GM12878 (cell line): ENCODE measurements around the gene MIA2. TPM values are rescaled to one million over a fixed set of nuclear protein-coding genes. Genes with fewer than 3 reads are reported as not detected.

ENCODE experiments used
- BHLHE40 ChIP-seq, 2 experiments: fragments of 450-650 bp in 1 of 2; IDR thresholded peaks; 2 replicates each; pipeline ENCODE4 v1.6.1; 2011 to 2017; ENCODE audit warnings: low read depth in 2 of 2, borderline replicate concordance in 1 of 2, improper control_type of control experiment in 1 of 2, low read length in 1 of 2, mild to moderate bottlenecking in 1 of 2
- CHD1 ChIP-seq: IDR thresholded peaks from 2 replicates; pipeline ENCODE4 v1.6.1; 2012; ENCODE audit warnings: low read depth, low read length, improper control_type of control experiment
- HDAC2 ChIP-seq: fragments of 200-600 bp; sonication (generic); IDR thresholded peaks from 2 replicates; pipeline ENCODE4 v1.6.1; 2017
- IKZF1 ChIP-seq: fragments of 450-650 bp; conservative IDR thresholded peaks from 2 replicates; pipeline ENCODE4 v1.6.1; 2017; ENCODE audit warnings: antibody characterized with exemption, mild to moderate bottlenecking
- IKZF2 ChIP-seq, 2 experiments: fragments of 450-650 bp; IDR thresholded peaks; 2 replicates each; pipeline ENCODE4 v1.6.1; 2017; ENCODE audit warnings: mild to moderate bottlenecking in 2 of 2, moderate library complexity in 2 of 2
- JUND ChIP-seq: IDR thresholded peaks from 2 replicates; pipeline ENCODE4 v1.6.1; 2012; ENCODE audit warnings: low read depth, mild to moderate bottlenecking, low read length, improper control_type of control experiment, moderate library complexity
- MEF2A ChIP-seq: IDR thresholded peaks from 2 replicates; pipeline ENCODE4 v1.6.1; 2011; ENCODE audit warnings: low read depth, mild to moderate bottlenecking, low read length, moderate library complexity; ENCODE audit not compliant: insufficient read depth
- MTA2 ChIP-seq: fragments of 450-650 bp; IDR thresholded peaks from 2 replicates; pipeline ENCODE4 v1.6.1; 2016; ENCODE audit warnings: low read depth, mild to moderate bottlenecking, moderate library complexity
- MTA3 ChIP-seq: IDR thresholded peaks from 2 replicates; pipeline ENCODE4 v1.6.1; 2012; ENCODE audit warnings: low read length, inconsistent platforms, borderline replicate concordance
- PAX5 ChIP-seq: IDR thresholded peaks from 2 replicates; pipeline ENCODE4 v1.6.1; 2011; ENCODE audit warnings: low read depth, low read length, borderline replicate concordance
- PML ChIP-seq: IDR thresholded peaks from 2 replicates; pipeline ENCODE4 v1.6.1; 2012; ENCODE audit warnings: low read length, inconsistent platforms
- SMAD1 ChIP-seq: fragments of 450-650 bp; IDR thresholded peaks from 2 replicates; pipeline ENCODE4 v1.6.1; 2018; ENCODE audit warnings: mild to moderate bottlenecking, low read depth; ENCODE audit not compliant: partially characterized antibody
- SPI1 ChIP-seq: IDR thresholded peaks from 2 replicates; pipeline ENCODE4 v1.6.1; 2011; ENCODE audit warnings: low read depth, mild to moderate bottlenecking, low read length, moderate library complexity, borderline replicate concordance; ENCODE audit not compliant: insufficient read depth
- STAT3 ChIP-seq: IDR thresholded peaks from 2 replicates; pipeline ENCODE4 v1.6.1; 2011; ENCODE audit warnings: low read depth, low read length, improper control_type of control experiment
- ZNF24 ChIP-seq: fragments of 450-650 bp; IDR thresholded peaks from 2 replicates; pipeline ENCODE4 v1.6.1; 2017; ENCODE audit warnings: antibody characterized with exemption, mild to moderate bottlenecking
- polyA plus RNA-seq, 11 experiments: library from polyadenylated mRNA; depleted of rRNA in 4 of 11; unstranded in 6 of 11; stranded (reverse) in 5 of 11; fragments of >200 nt; fragmentation: Nextera tagmentation in 4 of 11; fragmentation: Illumina TruSeq in 1 of 11; extraction: Ambion mirVana in 4 of 11; extraction: Trizol in 1 of 11; gene quantifications; 1 replicate in 1 of 11; 2 replicates in 10 of 11; pipeline versions ENCODE4 v1.2.1 to v1.2.3, GENCODE V29; 2011 to 2016; ENCODE audit warnings: inconsistent platforms in 2 of 11, missing spikeins in 2 of 11, low read depth in 1 of 11
- total RNA-seq, 4 experiments: library from RNA; depleted of rRNA in 3 of 4; stranded (reverse); fragments of >200 nt in 3 of 4; fragmentation: Illumina TruSeq in 1 of 4; extraction: Trizol in 1 of 4; gene quantifications; 2 replicates each; pipeline versions ENCODE4 v1.2.1 to v1.2.3, GENCODE V29; 2013 to 2021
- TF ChIP-seq, protein P1 (sequence below): fragments of 450-650 bp; IDR thresholded peaks from 2 replicates; pipeline ENCODE4 v1.6.1; 2017; ENCODE audit warnings: mild to moderate bottlenecking, moderate library complexity
- TF ChIP-seq, protein P2 (sequence below): fragments of 450-650 bp; IDR thresholded peaks from 2 replicates; pipeline ENCODE4 v1.6.1; 2016; ENCODE audit warnings: mild to moderate bottlenecking
- TF ChIP-seq, protein P3 (sequence below): fragments of 450-650 bp; IDR thresholded peaks from 2 replicates; pipeline ENCODE4 v1.6.1; 2017; ENCODE audit warnings: borderline replicate concordance
- TF ChIP-seq, protein P4 (sequence below): fragments of 150-350 bp; IDR thresholded peaks from 2 replicates; pipeline ENCODE4 v1.6.1; 2016; ENCODE audit warnings: low read depth, low read length

The MIA2 gene
- total and polyA plus RNA-seq, 10 of the 15 experiments (the other 5 are each of a cell fraction or from before 2014, with no cell fraction given), result 6.3 to 36.8 (median 17.1) TPM

DNA sequence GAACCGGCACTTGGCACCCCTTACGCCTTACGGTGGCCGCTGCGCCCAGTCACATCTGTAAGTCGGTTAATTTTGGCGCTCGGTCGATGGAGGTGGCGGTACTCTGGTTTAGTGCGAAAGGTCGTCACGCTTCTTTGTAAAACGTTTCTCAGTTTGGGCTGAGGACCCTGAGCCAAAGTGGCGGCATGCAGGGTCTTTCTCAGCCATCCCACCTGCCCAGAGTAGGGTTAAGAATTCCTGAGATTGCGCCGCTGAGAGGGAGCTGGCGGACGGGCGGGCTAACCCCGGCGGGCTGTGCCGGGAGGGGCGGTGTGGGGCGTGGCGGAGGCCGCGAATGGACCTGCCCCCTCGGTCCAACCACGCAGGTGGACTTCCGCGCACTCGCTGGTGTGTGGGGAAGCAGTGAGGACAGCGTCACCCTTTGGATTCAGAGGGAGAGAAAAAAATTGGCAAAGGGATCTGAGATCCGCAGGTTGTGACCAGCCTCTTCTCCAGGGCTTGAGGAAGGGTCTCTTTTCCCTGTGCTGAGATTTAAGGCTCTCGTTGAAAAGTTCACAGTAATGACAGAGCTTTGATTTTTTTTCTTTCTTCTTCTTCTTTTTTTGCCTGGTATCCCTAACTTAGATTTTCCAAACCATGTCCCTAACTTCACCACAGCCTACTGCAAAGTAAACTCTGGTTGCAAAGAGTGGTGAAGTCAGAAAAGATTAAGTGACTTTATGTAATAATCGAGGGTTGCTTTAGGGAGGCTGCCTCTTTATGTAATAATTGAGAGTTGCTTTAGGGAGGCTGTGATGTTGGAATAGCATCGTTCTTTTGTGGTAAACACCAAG, 199.1 kb downstream of the MIA2 start (continued):
- TF ChIP-seq, protein P1, sequence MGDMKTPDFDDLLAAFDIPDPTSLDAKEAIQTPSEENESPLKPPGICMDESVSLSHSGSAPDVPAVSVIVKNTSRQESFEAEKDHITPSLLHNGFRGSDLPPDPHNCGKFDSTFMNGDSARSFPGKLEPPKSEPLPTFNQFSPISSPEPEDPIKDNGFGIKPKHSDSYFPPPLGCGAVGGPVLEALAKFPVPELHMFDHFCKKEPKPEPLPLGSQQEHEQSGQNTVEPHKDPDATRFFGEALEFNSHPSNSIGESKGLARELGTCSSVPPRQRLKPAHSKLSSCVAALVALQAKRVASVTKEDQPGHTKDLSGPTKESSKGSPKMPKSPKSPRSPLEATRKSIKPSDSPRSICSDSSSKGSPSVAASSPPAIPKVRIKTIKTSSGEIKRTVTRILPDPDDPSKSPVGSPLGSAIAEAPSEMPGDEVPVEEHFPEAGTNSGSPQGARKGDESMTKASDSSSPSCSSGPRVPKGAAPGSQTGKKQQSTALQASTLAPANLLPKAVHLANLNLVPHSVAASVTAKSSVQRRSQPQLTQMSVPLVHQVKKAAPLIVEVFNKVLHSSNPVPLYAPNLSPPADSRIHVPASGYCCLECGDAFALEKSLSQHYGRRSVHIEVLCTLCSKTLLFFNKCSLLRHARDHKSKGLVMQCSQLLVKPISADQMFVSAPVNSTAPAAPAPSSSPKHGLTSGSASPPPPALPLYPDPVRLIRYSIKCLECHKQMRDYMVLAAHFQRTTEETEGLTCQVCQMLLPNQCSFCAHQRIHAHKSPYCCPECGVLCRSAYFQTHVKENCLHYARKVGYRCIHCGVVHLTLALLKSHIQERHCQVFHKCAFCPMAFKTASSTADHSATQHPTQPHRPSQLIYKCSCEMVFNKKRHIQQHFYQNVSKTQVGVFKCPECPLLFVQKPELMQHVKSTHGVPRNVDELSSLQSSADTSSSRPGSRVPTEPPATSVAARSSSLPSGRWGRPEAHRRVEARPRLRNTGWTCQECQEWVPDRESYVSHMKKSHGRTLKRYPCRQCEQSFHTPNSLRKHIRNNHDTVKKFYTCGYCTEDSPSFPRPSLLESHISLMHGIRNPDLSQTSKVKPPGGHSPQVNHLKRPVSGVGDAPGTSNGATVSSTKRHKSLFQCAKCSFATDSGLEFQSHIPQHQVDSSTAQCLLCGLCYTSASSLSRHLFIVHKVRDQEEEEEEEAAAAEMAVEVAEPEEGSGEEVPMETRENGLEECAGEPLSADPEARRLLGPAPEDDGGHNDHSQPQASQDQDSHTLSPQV, result no peak
- TF ChIP-seq PAX5 (no peak), SMAD1 (peak; percentile 58), IKZF1 (peak; percentile 80), MEF2A (no peak), IKZF2 (IDR thresholded peaks at IDR 0.05) (peak; percentile 65 to 72), HDAC2 (no peak), BHLHE40 (IDR thresholded peaks at IDR 0.05; ENCODE audit: borderline replicate concordance in 1 of 2, low read depth in 2 of 2, low read length in 1 of 2) (peak in 1 of 2 experiments; percentile 25; a peak in 1 of 4 replicates), STAT3 (no peak), MTA3 (no peak; the same call in 1 of the 2 replicates), PML (peak; percentile 88), MTA2 (0 out of 2 replicates have a peak, but pooled peaks have one; percentile 32), JUND (no peak), SPI1 (peak; percentile 28; the same call in 1 of the 2 replicates), ZNF24 (no peak), CHD1 (no peak)
- TF ChIP-seq, protein P2, sequence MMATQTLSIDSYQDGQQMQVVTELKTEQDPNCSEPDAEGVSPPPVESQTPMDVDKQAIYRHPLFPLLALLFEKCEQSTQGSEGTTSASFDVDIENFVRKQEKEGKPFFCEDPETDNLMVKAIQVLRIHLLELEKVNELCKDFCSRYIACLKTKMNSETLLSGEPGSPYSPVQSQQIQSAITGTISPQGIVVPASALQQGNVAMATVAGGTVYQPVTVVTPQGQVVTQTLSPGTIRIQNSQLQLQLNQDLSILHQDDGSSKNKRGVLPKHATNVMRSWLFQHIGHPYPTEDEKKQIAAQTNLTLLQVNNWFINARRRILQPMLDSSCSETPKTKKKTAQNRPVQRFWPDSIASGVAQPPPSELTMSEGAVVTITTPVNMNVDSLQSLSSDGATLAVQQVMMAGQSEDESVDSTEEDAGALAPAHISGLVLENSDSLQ, result no peak
- TF ChIP-seq, protein P3, sequence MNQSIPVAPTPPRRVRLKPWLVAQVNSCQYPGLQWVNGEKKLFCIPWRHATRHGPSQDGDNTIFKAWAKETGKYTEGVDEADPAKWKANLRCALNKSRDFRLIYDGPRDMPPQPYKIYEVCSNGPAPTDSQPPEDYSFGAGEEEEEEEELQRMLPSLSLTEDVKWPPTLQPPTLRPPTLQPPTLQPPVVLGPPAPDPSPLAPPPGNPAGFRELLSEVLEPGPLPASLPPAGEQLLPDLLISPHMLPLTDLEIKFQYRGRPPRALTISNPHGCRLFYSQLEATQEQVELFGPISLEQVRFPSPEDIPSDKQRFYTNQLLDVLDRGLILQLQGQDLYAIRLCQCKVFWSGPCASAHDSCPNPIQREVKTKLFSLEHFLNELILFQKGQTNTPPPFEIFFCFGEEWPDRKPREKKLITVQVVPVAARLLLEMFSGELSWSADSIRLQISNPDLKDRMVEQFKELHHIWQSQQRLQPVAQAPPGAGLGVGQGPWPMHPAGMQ, result no peak
- TF ChIP-seq, protein P4, sequence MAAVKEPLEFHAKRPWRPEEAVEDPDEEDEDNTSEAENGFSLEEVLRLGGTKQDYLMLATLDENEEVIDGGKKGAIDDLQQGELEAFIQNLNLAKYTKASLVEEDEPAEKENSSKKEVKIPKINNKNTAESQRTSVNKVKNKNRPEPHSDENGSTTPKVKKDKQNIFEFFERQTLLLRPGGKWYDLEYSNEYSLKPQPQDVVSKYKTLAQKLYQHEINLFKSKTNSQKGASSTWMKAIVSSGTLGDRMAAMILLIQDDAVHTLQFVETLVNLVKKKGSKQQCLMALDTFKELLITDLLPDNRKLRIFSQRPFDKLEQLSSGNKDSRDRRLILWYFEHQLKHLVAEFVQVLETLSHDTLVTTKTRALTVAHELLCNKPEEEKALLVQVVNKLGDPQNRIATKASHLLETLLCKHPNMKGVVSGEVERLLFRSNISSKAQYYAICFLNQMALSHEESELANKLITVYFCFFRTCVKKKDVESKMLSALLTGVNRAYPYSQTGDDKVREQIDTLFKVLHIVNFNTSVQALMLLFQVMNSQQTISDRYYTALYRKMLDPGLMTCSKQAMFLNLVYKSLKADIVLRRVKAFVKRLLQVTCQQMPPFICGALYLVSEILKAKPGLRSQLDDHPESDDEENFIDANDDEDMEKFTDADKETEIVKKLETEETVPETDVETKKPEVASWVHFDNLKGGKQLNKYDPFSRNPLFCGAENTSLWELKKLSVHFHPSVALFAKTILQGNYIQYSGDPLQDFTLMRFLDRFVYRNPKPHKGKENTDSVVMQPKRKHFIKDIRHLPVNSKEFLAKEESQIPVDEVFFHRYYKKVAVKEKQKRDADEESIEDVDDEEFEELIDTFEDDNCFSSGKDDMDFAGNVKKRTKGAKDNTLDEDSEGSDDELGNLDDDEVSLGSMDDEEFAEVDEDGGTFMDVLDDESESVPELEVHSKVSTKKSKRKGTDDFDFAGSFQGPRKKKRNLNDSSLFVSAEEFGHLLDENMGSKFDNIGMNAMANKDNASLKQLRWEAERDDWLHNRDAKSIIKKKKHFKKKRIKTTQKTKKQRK, result no peak
